Heart left ventricle (tissue), 16 donors: Measurements from ENCODE around the gene BBS1. TPM values are rescaled to one million over a fixed set of nuclear protein-coding genes. Genes with fewer than 3 reads are reported as not detected.

ENCODE experiments used
- ATAC-seq, 4 donors: fragments of 200-7000 bp; cut with Tn5 transposase; one replicate each; pipeline ENCODE4 v1.9.1; 2020 to 2022; ENCODE audit warnings: moderate library complexity in 4 of 4, mild to moderate bottlenecking in 3 of 4, moderate number of reproducible peaks in 1 of 4
- DNase-seq, 5 donors: peaks; one replicate each; pipeline ENCODE4 v3.0.0-alpha.2; 2020
- H3K27ac ChIP-seq, 12 donors: fragments of 200-600 bp; sonication (generic) in 4 of 12; one replicate each; pipeline versions ENCODE4 v1.5.0 to v1.8.0; 2016 to 2022; ENCODE audit warnings: mild to moderate bottlenecking in 2 of 12
- H3K27me3 ChIP-seq, 9 donors: fragments of 200-600 bp; sonication (generic) in 2 of 9; one replicate each; pipeline versions ENCODE4 v1.5.1 to v1.8.0; 2016 to 2022; ENCODE audit warnings: mild to moderate bottlenecking in 3 of 9
- H3K36me3 ChIP-seq, 9 donors: fragments of 200-600 bp; sonication (generic) in 2 of 9; one replicate each; pipeline versions ENCODE4 v1.5.0 to v1.8.0; 2018 to 2022; ENCODE audit warnings: mild to moderate bottlenecking in 2 of 9
- H3K4me1 ChIP-seq, 12 donors: fragments of 200-600 bp; sonication (generic) in 4 of 12; one replicate each; pipeline versions ENCODE4 v1.5.0 to v1.8.0; 2016 to 2022; ENCODE audit warnings: mild to moderate bottlenecking in 3 of 12
- H3K4me3 ChIP-seq, 12 donors: fragments of 200-600 bp; sonication (generic) in 4 of 12; one replicate each; pipeline versions ENCODE4 v1.5.0 to v1.8.0; 2017 to 2022; ENCODE audit warnings: mild to moderate bottlenecking in 9 of 12, moderate library complexity in 4 of 12
- H3K9me3 ChIP-seq, 12 donors: fragments of 200-600 bp; sonication (generic) in 4 of 12; one replicate each; pipeline versions ENCODE4 v1.5.0 to v1.8.0; 2016 to 2022; ENCODE audit warnings: mild to moderate bottlenecking in 1 of 12
- CTCF ChIP-seq, 12 donors: fragments of 200-600 bp; sonication (generic) in 4 of 12; IDR thresholded peaks; one replicate each; pipeline versions ENCODE4 v1.5.0 to v1.8.0; 2018 to 2022; ENCODE audit warnings: antibody characterized with exemption in 12 of 12, mild to moderate bottlenecking in 5 of 12
- POLR2A ChIP-seq, 2 donors: fragments of 450-650 bp; IDR thresholded peaks; one replicate each; pipeline ENCODE4 v1.6.1; 2017; ENCODE audit warnings: antibody characterized with exemption in 2 of 2, mild to moderate bottlenecking in 2 of 2, moderate library complexity in 2 of 2
- WGBS, 4 donors: extraction: QIAGEN DNeasy Blood & Tissue Kit in 2 of 4; methylation state at CpG; one replicate each; pipeline versions ENCODE4 v1.1.5 to v1.1.7; 2013 to 2018; 5-methylcytosine and 5-hydroxymethylcytosine counted together
- intact Hi-C, 10 donors: fragments of 100-400 bp; cut with DNase I; formaldehyde crosslinking; loops; one replicate each; pipeline versions ENCODE4 v1.11.1 to v1.14.2; 2022
- polyA plus RNA-seq, 2 donors: library from polyadenylated mRNA; stranded (reverse); fragments of 200-250 nt; gene quantifications; one replicate each; pipeline ENCODE4 v1.2.3, GENCODE V29; 2013
- total RNA-seq, 9 donors: library from RNA; depleted of rRNA in 2 of 9; stranded (reverse); fragments of >200 nt in 2 of 9; fragmentation: NEBNext Ultra II Directional in 3 of 9; extraction: Animal tissue kit (Norgen Biotek cat#: 25700) in 3 of 9; gene quantifications; one replicate each; pipeline versions ENCODE4 v1.1.0 to v1.2.4, GENCODE V29; 2016 to 2023
- donor health status: ischemic (EF 13 %, LVEDD 7.1; RV severe dilation, severe dysfunction).
- donor health status: healthy with polysubstance abuse.
- donor health status: DM: no; HTN: yes; CAD: no.
- donor health status: DM: no; HTN: no; CAD: no.
- donor health status: ischemic (EF 25% LVEDD 6.9; RV normal size, moderate dysfunction).
- donor health status: ischemic (EF 25% LVEDD 5.7; RV mildly dilated, moderate dysfunction).
- donor health status: healthy.
- donor health status: DM: yes; HTN: yes; CAD: no.
- donor health status: ischemic (EF 35%, LVEDD 5.7; RV mildly dilated, moderate dysfunction).
- donor health status: nonischemic (EF 11% LVEDD 7.7; RV severe dilation, severe dysfunction).
- donor health status: DM: yes; HTN: yes; CAD: no.
- donor health status: PGD.
- donor health status: ischemic (EF 29% LVEDD 5.4; RV normal size, mild dysfunction).
- donor health status: nonischemic (EF 23%, LVEDD 6.1; RV moderate dilation, normal function).

BBS1 gene
- total and polyA plus RNA-seq, 11 donors = 11.0 to 51.8 (median 18.5) TPM

DNA sequence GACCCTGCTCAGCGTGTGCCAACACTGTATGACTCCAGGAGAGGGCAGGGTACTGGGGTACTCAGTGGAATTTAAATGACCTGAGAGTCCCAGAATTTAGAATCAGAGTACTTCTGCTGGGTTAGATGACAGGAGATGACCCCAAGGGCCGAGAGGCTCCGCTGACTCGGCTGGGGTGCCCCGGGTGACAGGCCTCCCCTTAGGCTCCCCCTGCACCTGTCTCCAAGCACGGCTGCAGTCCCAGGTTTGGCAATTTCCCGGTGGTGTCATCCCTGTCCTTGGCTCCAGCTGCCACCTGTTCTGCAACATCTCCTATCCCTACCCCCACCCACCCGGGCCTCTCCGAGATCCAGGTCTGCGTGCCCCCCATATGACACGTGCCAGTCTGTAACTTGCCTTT, 37.6 kb downstream of the BBS1 start:
- WGBS, 4 donors = 45 to 60% (median 54%) methylated on average over 7 to 11 of the region's 11 CpGs
- TF ChIP-seq CTCF (IDR thresholded peaks at IDR 0.05) (no peak), POLR2A (IDR thresholded peaks at IDR 0.05) (no peak)
- ATAC-seq (no peak), DNase-seq (no peak)
- Histone ChIP-seq H3K36me3 (peaks cover 0 to 2% (median 0%) of the 10 kb centered on the region in 9 donors), H3K27ac (peak overlapping the region in 1 of 12 donors; percentile 85), H3K27me3 (no peaks in the 10 kb centered on the region), H3K4me3 (no peak overlapping the region), H3K9me3 (no peaks in the 10 kb centered on the region), H3K4me1 (peaks cover 2 to 37% (median 22%) of the 10 kb centered on the region in 12 donors)
- intact Hi-C loops = no loop called here

DNA sequence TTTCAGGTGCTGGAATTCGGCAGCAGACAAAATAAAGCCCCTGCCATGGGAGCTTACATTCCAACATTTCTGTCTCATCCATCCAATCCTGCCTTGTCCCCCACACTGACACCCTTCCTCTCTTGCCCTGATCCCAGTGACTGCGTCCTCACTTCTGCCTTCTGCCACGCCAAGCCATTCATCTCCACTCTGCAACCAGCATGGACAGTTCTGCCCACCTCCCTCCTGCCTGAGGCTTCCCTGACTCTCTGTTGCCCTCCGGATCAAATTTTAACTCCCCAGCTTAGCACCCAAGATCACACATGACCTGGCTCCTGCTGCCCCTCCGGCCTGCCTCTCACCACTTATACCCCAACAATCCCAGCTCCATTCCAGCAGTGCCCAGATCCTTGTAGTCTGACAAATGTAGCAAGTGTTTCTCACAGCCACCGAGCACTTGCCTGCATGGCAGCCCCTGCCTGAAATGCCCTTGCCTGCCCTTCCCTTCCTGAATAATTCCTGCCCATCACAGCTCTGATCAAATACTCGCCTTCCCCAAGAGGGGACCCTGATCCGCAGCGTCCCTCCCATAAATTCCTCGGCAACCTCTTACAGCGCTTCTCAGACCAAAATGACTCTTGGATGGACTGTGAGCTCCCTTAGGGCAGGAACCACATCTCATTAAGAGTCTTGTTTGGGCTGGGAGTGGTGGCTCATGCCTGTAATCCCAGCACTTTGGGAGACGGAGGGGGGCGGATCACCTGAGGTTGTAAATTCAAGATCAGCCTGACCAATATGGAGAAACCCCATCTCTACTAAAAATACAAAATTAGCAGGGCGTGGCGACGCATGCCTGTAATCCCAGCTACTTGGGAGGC, 38.6 kb downstream of the BBS1 start:
- TF ChIP-seq POLR2A (IDR thresholded peaks at IDR 0.05) (no peak), CTCF (IDR thresholded peaks at IDR 0.05) (no peak)
- H3K36me3 ChIP-seq = no peaks in the 10 kb centered on the region
- H3K27ac ChIP-seq = no peak overlapping the region
- ATAC-seq (no peak), DNase-seq (no peak)
- H3K27me3 ChIP-seq = no peaks in the 10 kb centered on the region
- 53 to 55% (median 55%) methylated on average over 16 of the region's 16 CpGs for WGBS, 4 donors
- H3K9me3 ChIP-seq = no peaks in the 10 kb centered on the region
- H3K4me3 ChIP-seq = no peak overlapping the region
- peaks cover 2 to 28% (median 19%) of the 10 kb centered on the region in 12 donors for H3K4me1 ChIP-seq
- intact Hi-C loops = no loop called here

- intact Hi-C loops = no loop called here
- Histone ChIP-seq H3K27ac (no peak overlapping the region), H3K36me3 (no peaks in the 10 kb centered on the region), H3K9me3 (no peaks in the 10 kb centered on the region), H3K4me1 (peaks cover 2 to 21% (median 15%) of the 10 kb centered on the region in 12 donors), H3K27me3 (no peaks in the 10 kb centered on the region), H3K4me3 (no peak overlapping the region)
- TF ChIP-seq POLR2A (IDR thresholded peaks at IDR 0.05) (no peak), CTCF (IDR thresholded peaks at IDR 0.05) (no peak)
- no peak for DNase-seq
- ATAC-seq = no peak
- WGBS, 4 donors = 87 to 99% (median 91%) methylated on average over 3 of the region's 3 CpGs
Measured at GRCh38 chr11:66549696-66550095, 39.3 kb downstream of the BBS1 start.

DNA sequence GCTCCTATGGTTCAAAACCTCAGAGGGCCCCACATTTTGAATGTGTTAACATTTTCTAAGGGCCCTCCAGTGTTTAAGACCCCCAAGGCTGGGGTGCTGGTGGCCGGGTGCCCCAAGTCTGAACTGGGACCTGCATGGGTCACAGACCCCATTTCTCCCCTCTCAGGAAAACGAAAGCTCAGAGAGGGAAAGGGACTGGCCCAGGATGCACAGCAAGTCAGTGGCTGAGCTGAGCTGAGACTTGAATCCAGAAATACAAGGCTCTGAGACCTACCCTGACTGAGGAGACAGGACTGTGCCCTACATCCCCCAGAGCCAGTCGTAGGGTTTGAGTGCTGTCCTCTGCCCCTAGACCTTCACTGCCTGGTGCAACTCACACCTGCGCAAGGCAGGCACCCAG, 40.5 kb downstream of the BBS1 start:
- no peak overlapping the region for H3K27ac ChIP-seq
- no peak for DNase-seq

More for the DNA sequence above, 40.5 kb downstream of the BBS1 start:
- intact Hi-C loops = no loop called here
- Histone ChIP-seq H3K4me3 (no peak overlapping the region), H3K27me3 (no peaks in the 10 kb centered on the region), H3K9me3 (no peaks in the 10 kb centered on the region), H3K4me1 (peaks cover 0 to 11% (median 7%) of the 10 kb centered on the region in 12 donors), H3K36me3 (no peaks in the 10 kb centered on the region)
- TF ChIP-seq POLR2A (IDR thresholded peaks at IDR 0.05) = no peak
- TF ChIP-seq CTCF (IDR thresholded peaks at IDR 0.05) = no peak
- no peak for ATAC-seq
- 82 to 89% (median 86%) methylated on average over 4 of the region's 4 CpGs for WGBS, 4 donors
